HL-60 (cell line): ENCODE measurements around the gene AP4S1.

Source experiments
- DNase-seq, 2 experiments: peaks; one replicate each; pipeline ENCODE4 v3.0.0-alpha.2; 2010 to 2020; ENCODE audit warnings: low read depth in 1 of 2, low spot score in 1 of 2
- H3K27ac ChIP-seq: fragments of 250-450 bp; sonication (Bioruptor Pico); replicated peaks from 2 replicates; pipeline ENCODE4 v1.5.1; 2020; ENCODE audit warnings: mild to moderate bottlenecking, moderate library complexity
- H3K27me3 ChIP-seq: fragments of 250-450 bp; sonication (Bioruptor Pico); 2 replicates; pipeline ENCODE4 v1.5.1; 2021; ENCODE audit warnings: mild to moderate bottlenecking, moderate library complexity; ENCODE audit not compliant: insufficient read depth, poor library complexity, severe bottlenecking
- H3K4me3 ChIP-seq: replicated peaks from 2 replicates; pipeline ENCODE4 v1.5.1; 2011; ENCODE audit warnings: mild to moderate bottlenecking, control low read depth, low read length; ENCODE audit not compliant: insufficient read depth
- CTCF ChIP-seq: IDR thresholded peaks from one replicate; pipeline ENCODE4 v1.5.1; 2011; ENCODE audit warnings: low read length, control low read depth, inconsistent platforms; ENCODE audit not compliant: insufficient read depth
- GABPA ChIP-seq: IDR thresholded peaks from 2 replicates; pipeline ENCODE4 v1.6.1; 2012; ENCODE audit warnings: low read depth
- POLR2AphosphoS5 ChIP-seq: IDR thresholded peaks from 2 replicates; pipeline ENCODE4 v1.6.1; 2012; ENCODE audit warnings: low read depth
- REST ChIP-seq: IDR thresholded peaks from 2 replicates; pipeline ENCODE4 v1.6.1; 2012; ENCODE audit warnings: low read depth; ENCODE audit not compliant: insufficient replicate concordance
- SPI1 ChIP-seq: IDR thresholded peaks from 2 replicates; pipeline ENCODE4 v1.6.1; 2012; ENCODE audit warnings: low read depth, mild to moderate bottlenecking, borderline replicate concordance

Gene AP4S1

GRCh38 chr14:31057035-31057434 lies 31.6 kb downstream of the AP4S1 start:
- no peak for TF ChIP-seq REST
- no peak for TF ChIP-seq GABPA
- no peak for TF ChIP-seq CTCF
- TF ChIP-seq POLR2AphosphoS5: no peak
- TF ChIP-seq SPI1: no peak
- Histone ChIP-seq H3K27ac (no peak overlapping the region), H3K27me3 (no peaks in the 10 kb centered on the region), H3K4me3 (no peak overlapping the region)
- DNase-seq: no peak

- TF ChIP-seq REST (no peak), SPI1 (no peak), POLR2AphosphoS5 (no peak), GABPA (no peak), CTCF (no peak)
- H3K27me3 ChIP-seq: no peaks in the 10 kb centered on the region
- no peak overlapping the region for H3K4me3 ChIP-seq
- no peak overlapping the region for H3K27ac ChIP-seq
- DNase-seq: no peak
These were observed 32.4 kb downstream of the AP4S1 start for GRCh38 chr14:31057701-31058364.

- no peak overlapping the region for H3K27ac ChIP-seq
- TF ChIP-seq SPI1: no peak
- TF ChIP-seq GABPA: 0 out of 2 replicates have a peak, but pooled peaks have one; percentile 10
- no peak for TF ChIP-seq CTCF
- peak; percentile 26 for TF ChIP-seq REST
- peak; percentile 99 for TF ChIP-seq POLR2AphosphoS5
- no peak overlapping the region for H3K4me3 ChIP-seq
- H3K27me3 ChIP-seq: no peaks in the 10 kb centered on the region
- DNase-seq: peak; percentile 43 to 83
These were observed 33.9 kb downstream of the AP4S1 start for GRCh38 chr14:31059152-31059924.
